CD4-positive, alpha-beta T cell treated with Interleukin-15 for 1 hour (primary cell): ENCODE data around the gene MAP2K2.
A peak's percentile ranks its signal among the peaks of the same experiment; 100 is the strongest.

Experiments used
- DNase-seq: peaks from one replicate; pipeline ENCODE4 v3.0.0-alpha.2; 2020

The MAP2K2 gene

DNA sequence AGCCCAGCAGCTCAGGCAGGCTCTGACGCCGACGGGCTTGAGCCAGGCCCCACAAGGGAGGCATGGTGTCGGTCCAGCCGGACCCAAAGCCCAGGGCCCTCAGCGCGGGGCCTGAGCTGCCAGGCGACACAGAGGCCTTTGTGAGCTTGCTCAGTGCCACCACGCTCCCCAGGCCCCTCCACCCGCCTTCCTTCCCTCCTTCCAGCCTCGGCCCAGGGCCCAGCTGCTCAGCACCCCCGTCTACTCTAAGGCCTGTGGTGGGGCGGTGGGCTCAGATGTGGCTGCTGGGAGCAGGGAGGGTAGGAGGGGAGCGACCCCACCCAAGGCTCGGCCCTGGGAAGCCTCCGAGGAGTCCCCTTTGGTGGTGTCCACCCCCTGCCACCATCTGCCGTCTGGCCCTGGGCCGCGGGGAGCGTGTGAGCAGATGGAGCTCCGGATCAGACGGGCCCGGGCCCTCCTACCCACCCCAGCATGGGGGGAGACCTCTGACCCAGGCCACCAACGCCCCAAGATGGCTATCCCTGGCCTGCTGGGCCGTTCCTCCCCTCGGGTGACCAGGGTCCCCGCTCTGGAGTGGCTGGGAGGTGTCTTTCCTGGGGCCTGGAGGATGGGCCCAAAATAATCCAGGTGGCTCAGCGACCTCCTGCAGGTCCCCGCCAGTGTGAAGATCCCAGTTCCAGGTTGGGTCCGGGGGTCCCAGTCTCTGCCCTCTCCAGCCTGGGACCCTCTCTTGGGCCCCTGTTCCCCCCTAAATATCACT, 65.0 kb downstream of the MAP2K2 start:
- no peak for DNase-seq

DNA sequence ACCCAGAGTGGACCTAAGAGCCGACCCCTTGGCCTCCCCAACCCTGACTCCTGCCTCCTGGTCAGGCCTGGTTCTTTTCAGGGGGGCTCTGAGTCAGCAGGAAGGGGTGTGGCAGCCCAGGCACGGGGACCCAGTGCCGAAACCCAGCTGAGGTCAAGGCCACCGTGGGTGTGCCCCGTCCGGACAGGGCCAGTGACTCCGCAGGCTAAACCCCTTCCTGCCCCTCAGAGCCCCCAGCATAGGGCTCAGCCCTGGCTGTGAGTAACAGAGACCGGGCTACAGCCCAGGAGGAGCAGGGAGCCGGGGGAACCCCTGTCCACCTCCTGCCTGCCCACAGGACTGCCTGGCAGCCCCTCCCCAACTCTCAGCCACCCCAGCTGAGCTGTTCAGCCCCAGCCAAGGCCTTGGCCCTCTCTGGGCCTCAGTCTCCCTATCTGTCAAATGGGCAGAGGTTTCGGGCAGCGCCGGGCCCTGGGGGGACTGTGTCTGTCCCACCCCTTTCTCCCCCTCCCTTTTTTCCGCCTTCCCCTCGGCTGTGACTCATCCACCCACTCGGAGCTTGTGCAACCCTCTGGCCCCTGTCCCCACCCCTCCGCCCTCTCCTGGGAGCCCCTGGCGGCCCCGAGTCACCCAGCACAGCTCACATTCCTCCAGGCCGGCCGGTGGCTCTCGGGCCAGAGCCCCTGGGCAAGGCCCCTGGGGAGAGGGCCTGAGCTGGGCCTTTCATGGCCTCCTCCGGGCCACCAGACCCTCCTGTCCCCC, 65.8 kb downstream of the MAP2K2 start:
- DNase-seq, result peak; percentile 80

DNA sequence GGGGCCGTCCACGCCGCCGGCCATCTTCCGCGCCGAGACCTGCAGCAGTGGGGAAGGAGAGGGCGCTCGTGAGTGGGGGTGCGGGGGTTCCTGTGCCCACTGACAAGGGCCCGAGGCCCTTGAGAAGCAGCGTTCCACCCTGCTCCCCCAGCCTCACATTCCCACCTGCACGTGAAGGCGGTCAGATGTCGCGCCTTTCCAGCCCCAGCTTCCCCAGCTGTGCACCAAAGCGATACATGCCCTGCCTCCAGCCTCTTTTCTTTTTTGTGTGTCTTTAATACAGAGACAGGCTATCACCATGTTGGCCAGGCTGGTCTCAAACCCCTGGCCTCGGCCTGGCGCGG, 68.7 kb downstream of the MAP2K2 start:
- DNase-seq, result no peak

DNA sequence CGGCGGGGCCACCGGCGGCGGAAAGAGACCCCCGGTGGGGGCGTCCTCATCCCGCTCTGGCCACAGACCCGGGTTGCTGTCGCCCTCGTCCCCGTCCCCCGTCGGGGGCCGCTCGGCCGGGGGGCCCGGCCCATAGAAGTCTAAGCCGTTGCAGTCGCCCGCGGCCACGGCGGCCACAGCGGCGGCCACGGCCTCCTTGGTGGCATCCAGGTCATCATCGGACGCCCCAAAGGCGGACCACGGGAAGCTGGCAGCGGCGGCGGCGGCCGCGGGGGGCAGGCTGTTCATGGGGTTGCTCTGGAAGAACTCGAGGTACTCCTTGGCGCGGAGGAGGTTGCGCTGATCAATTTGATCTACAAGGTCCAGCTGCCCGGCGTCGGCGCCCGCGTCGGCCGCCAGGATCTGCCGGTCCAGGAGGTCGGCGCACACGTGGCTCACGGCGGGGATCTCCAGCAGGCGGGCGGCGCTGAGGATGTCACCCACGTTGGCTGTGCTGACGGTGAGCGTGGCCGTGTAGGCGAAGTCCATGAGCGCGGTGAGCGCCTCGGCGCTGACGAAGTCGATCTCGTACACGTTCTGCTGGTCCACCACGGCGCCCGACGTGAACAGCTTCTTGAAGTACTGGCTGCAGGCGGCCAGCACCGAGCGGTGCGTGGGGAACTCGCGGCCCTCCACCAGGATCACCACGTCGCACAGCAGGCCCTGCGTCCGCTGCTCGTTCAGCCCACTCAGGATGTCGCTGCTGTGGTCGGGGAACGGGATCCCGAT, 69.3 kb downstream of the MAP2K2 start:
- DNase-seq, result no peak

DNA sequence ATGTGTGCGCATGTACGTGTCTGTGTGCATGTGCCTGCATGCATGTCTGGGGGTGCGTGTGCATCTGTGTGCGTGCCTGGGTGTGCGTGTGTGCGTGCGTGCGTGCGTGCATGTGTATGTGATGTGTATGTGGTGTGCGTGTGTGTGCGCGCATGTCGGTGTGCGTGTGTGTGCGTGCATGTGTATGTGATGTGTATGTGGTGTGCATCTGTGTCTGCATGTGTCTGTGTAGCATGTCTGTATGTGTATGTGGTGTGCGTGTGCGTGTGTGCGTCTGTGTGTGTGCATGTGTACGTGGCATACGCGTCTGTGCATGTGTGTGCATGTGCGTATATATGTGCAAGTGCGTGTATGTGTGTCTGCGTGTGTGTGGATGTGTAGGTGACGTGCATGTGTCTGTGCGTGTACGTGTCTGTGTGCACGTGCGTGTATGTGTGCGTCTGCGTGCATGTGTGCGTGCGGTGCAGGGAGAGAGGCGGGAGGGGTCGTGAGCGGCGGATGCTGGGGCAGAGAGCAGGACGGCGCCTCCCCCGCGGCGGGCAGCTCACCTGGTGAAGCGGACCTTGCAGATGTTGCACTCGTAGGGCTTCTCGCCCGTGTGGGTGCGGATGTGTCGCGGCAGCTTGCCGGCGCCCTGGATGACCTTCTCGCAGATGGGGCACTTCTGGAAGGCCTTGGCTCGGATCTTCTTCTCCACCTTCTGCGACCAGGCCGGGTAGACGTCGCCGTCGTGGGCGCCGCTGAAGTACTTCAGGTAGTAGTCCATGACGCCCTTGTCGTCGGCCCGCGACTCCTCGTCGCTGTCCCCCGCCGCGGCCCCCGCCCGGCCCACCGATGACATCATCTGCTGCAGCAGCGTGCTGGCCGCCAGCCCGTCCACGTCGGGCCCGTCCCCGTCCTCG, 70.2 kb downstream of the MAP2K2 start:
- no peak for DNase-seq

DNA sequence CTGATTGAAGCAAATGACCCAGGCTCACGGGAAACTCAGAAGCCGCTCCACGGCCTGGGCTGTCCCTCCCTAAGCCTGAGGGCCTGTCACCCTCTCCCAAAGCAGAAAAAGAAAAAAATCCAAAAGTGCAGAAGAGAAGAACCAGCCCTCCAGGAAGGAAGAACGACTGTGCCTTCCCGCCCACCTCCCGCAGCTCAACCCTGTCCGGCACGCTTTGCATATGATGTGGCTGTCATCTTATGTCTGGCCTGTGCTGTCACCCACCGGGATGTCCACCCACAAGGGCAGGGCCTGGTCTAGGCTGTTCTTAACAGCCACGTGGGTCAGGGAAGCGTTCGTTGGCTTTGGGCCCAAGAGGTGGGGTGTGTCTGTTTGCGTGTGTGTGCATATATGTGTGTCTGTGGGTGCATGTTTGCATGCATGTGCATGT, 70.9 kb downstream of the MAP2K2 start:
- no peak for DNase-seq

DNA sequence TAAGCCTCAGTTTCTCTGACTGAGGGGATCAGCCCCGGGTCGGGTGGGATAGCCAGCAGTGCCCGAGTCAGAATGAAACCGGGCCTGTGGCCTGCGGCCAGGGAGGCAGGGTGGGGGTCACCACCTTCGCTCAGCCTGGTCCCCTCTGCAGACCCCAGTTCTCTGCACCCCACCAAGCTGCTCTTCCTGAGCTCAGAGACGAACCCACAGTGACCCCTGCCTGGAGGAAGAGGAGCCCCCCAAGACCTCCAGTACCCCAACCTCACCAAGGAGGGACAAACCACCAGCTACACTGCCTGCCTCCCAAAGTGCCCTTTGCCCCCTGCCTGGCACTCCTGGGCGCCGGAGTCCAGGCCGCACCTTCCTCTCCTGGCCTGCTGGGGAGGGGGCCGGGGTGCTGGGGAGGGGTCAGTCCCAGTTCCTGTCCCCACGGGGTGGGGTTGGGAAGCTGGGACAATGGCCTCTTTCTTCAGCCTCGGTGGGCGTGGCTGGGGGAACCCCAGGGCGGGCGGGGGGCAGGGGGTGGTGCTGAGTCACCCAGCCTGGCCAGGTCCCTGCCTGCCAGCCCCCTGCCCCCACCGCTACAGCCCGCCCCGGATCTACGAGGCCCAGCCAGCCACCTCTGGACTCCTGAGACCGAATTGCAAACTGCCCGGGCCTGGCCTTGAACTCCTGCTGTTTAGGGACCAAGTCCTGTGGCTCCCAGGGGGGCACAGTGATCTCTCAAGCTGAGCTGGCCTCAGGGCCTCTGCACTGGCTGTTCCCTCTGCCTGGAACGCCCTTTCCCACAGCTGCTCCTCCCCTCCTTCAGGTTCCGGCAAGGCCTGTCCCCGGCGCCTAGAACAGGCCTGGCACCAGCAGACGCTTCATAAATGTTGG, 71.6 kb downstream of the MAP2K2 start:
- peak; percentile 79 for DNase-seq

DNA sequence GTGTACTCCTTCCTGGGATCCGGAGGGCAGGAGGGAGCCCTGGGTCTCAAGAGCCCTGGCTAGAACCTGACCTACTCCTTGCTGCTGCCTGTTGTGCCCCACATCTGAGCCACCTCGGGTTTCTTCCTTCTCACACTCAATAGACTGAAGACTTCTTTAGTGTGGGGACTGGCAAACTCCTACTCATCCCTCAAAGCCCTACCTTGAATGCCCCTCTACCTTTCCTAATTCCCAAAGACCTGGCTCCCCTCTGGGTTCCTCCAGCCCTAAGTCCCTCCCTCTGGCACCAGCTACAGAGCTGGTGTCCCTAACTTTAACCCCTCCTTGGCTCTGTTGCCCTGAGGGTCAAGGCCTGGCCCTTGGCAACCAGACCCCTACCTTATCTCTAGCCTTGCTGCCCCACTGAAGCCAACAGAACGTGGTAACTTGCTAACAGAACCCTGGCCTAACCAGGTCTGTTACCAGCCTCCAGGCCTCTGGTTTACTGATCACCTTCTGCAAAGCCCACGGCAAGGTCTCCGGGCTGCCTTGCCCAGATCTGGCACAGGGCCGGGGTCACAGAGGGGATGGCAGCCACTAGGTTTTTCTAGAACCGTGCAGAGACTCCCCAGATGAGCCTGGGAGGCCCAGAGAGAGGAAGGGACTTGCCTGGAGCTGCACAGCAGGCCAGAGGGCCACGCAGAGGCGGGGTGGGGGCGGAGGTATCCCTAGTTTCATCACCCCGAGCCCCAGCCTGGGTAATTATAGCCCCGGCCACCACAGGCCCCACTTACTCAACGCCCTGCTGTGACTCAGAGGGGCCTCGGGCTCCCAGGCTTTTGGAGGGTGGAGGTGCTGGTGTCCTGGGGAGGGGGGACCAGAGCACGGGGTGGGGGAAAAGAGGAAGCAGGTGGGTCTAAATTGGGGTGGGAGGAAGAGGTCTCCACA, 72.5 kb downstream of the MAP2K2 start:
- DNase-seq, result peak; percentile 80

DNA sequence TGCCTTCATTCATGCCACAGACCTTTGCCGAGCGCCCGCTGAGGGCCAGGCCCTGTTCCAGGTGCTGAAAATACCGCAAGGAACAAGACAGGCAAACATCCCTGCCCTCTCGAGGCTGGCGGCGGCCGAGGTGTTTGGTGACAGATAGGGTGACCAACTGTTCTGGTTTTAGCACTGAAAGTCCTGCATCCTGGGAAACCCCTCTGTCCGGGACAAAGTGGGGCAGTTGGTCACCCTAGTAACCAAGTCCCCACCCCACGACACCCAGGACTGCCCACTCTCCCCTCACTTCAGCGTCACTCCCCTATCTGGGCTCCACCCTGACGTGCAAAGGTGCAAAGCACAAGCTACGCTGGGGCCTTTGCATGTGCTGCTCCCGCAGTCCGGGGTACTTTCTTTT, 74.5 kb downstream of the MAP2K2 start:
- no peak for DNase-seq

DNA sequence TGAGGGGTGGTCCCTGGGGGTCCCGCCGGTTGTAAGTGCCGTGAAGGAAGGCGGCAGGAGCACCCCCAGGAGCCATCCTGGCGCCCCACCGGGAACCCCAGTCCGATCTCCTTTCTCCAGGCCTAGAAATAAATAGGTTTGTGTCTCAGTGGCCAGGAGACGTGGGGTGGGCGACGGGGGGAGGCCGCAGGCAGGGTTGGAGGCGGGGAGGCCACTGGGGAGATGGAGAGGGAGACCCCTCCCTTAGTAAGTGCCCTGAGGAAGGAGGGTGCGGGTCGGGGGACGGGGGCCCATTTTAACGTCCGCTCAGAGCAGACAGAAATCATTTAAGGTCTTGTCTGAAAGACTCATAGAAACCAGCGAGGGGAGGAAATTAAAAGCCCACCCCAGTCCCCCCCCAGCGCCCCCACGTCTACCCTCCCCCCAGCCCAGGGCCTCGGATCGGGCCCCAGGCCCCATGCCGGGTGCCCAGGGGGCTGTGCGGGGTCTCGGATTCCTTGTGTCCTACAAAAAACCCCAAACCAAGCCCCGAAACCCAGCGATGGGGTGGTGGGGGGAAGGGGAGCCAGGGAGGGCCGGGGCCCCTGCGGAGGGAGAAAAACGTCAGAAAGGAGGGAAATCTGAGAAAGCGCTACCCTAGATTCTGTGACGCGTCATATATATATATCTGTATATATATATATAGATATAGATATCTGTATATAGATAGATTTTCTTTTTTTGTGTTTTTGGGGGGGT, 76.8 kb downstream of the MAP2K2 start:
- no peak for DNase-seq

DNA sequence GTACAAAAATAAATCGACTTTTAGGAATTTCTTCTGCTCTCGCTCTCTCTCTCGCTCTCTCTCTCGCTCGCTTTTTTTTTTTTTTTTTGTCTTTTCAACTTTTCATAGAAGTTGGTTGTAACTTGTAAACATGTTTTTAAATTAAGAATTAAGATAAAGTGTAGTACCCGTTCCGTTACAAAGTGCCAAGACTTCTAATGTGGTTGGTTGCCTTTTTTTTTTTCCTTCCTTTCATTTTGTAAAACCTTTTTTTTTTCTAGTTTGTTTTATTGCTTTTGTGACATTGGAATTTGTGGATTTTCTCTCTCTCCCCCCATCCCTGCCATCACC, 77.6 kb downstream of the MAP2K2 start:
- no peak for DNase-seq

DNA sequence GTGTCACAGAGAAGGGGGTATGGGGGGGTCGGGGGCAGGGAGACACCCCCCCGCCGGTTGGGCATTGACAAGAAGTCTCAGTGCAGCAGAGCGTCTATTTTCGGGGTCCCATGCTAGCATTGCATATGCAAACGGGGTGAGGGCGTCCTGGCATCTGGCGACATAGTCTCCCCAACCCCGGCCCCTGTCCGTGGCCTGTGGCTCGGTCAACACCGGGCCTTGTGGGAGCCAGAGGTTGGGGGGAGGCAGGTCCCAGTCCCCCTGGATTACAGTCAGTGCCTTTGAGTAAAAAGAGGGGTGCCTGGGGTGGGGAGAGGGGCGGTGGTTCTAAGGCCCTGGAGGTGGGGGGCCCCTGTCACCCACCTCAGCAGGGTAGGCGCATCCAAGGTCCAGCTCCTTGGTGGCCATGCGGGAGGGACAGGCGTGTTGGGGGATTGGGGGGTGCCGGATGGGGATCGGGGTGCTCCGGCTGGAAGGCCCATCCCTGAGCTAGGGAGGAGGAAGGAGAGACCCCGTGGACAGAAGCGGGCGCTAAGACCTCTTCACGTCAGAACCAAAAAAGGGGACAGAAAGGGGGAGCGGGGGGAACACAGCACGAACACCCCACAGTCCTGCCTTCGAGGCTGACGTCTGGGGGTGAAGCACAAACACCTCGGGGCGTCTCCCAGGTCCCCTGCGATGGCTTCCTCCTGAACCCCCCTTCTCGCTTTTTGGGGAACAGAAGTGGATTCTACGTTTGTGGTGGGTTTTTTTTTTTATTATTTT, 78.1 kb downstream of the MAP2K2 start:
- no peak for DNase-seq

DNA sequence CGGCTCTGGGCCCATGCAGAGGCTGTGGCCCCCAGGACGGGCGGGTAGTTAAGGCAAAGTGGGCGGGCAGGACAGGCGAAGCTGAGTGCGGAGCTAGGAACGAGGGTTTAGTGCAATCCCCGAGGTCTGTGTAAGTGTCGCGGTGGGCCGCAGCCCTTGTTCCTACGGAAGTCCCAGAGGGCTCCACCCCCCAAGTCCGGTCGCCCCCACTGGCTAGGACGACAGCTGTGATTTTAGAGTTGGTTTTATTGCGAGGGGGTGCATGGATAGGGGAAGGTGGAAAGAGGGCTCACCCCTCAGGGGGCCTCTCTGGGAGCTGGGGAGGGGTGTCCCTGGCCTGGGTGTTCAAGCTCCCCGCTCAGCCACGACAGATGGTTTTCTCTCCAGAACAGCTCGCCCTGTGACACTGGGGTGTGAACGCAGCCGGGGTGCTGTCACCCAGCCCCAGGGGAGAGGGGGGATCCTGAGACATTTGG, 78.9 kb downstream of the MAP2K2 start:
- DNase-seq, result no peak

DNA sequence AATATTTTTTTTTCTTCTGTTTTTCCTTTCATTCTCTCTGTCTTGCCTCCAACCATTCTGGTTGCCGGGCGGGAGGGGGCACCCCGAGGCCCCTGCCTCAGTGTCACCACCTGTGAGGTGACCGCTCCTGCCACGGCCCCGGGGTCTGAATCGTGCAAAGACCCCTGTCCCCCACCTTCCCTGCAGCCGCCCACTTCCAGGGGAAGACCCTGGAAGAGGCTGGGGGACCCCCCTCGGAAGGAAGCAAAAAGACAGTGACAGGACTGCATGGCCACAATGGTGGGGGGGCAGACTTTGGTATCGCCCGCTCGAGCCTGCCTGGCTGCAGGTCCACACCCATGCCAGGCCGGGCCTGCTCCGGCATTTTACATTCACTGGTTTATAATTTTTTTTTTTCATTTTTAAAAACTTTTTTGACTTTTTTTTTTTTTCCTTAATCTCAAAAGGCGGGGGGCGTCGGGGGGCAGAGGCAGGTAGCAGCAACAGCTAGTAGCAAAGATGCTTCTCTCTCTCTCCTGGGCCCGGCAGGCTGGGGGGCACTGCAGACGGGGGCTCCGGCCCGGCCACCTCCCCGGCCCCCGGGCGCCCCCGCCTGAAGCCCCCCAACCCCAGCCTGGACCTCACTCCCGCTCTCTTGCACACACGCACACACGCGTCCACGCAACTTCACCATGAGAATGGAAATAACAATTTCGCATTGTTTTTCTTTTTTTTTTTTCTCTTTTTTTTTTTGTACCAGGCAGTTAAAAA, 79.8 kb downstream of the MAP2K2 start:
- DNase-seq, result no peak

DNA sequence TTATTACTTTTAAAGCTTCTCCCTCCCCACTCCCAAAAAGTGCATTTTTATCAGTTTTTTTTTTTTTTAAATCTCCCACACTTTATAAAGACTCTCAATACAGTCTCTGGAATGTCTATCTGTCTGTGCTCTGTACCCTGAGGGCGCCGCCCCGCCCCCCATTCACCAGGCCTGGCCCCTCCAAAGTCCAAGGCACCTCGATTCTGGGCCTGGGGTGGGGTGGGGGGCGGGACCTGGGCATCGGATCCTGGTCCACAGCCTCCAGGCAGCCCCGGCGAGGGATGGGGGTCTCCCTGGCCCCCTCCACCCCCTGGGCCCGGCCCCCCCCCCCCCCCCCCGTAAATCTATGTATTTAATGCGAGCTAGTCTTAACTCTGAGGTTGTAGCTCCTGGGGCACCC, 80.5 kb downstream of the MAP2K2 start:
- DNase-seq, result no peak

DNA sequence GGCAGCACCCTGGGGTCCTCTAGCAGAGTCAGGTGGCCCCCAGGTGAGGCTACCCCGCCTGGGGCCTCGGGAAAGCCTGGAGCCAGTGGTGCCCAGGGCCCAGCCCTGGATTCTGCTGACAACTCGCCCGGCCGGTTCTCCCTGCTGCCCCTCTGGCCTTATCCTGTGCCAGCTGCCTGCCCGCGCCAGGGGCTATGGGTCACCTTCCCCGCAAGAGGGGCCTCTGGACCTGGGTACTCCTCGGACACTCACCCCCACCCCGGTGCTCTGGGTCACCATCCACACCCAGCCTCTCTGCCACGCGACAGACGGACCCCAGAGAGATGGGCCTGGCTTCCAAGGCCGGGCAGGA, 81.2 kb downstream of the MAP2K2 start:
- no peak for DNase-seq

DNA sequence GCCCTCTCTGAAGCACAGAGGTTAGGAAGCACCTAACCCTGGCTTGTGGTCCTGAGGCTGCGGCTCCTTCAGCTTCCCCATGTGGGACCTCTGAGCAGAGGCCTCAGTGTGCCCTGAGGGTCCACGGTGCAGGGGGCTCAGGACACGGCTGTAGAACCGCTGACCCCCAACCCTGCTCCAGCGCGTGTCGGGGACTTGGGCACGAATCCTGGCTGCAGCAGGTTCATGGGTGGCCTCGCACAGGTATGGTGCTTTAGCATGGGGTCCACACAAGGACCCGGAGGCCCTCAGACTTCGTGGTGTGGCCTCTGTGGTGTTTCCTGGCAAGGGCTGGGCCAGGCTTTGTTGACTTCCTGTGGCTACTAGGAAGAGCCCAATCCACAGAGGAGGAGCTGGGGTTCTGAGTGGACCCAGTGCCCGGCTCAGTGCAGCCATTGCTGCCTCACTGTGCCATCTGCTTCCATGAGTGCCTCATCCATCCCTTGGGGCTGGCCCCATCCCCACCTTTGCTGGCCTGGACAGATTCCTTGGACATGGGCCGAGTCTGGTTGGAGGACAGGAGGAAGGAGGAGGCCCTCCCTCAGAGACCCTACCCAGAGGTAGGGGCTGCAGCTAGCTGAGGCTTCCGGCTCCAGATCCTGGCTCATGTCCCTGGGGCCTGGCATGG, 81.7 kb downstream of the MAP2K2 start:
- no peak for DNase-seq
